Hematopoietic multipotent progenitor cell (in vitro differentiated cells): ENCODE data around the gene WDFY4. TPM values are rescaled to one million over a fixed set of nuclear protein-coding genes. Genes with fewer than 3 reads are reported as not detected.

ENCODE experiments used
- DNase-seq, 3 donors: peaks; one replicate each; pipeline ENCODE4 v3.0.0-alpha.2; 2011 to 2015; ENCODE audit warnings: low read depth in 2 of 3, low spot score in 2 of 3
- total RNA-seq: library from RNA; depleted of rRNA; stranded (reverse); fragments of >200 nt; gene quantifications from one replicate; pipeline ENCODE4 v1.2.3, GENCODE V29; 2012

Gene WDFY4
- total RNA-seq, 1 donor, result 35.5 TPM

GRCh38 chr10:48839809-48840679, 155.4 kb downstream of the WDFY4 start:
- DNase-seq, result no peak

- DNase-seq, result no peak
Observed at GRCh38 chr10:48842231-48842630, 157.6 kb downstream of the WDFY4 start.

- no peak for DNase-seq
Observed at GRCh38 chr10:48843198-48843597, 158.5 kb downstream of the WDFY4 start.

- DNase-seq, result no peak
Observed at GRCh38 chr10:48844616-48845015, 159.9 kb downstream of the WDFY4 start.

- no peak for DNase-seq
Observed at GRCh38 chr10:48845512-48845911, 160.8 kb downstream of the WDFY4 start.

- no peak for DNase-seq
Observed at GRCh38 chr10:48847691-48848090, 163.0 kb downstream of the WDFY4 start.

- DNase-seq, result no peak
Observed at GRCh38 chr10:48856855-48857254, 172.2 kb downstream of the WDFY4 start.

- no peak for DNase-seq
Observed at GRCh38 chr10:48872234-48872633, 187.6 kb downstream of the WDFY4 start.

GRCh38 chr10:48878091-48878490, 193.4 kb downstream of the WDFY4 start:
- DNase-seq, result no peak

GRCh38 chr10:48879451-48879850, 194.8 kb downstream of the WDFY4 start:
- DNase-seq, result no peak

- no peak for DNase-seq
Observed at GRCh38 chr10:48880016-48880705, 195.5 kb downstream of the WDFY4 start.

- no peak for DNase-seq
Observed at GRCh38 chr10:48881937-48882336, 197.3 kb downstream of the WDFY4 start.

GRCh38 chr10:48882881-48883280, 198.2 kb downstream of the WDFY4 start:
- no peak for DNase-seq

GRCh38 chr10:48883701-48884100, 199.0 kb downstream of the WDFY4 start:
- no peak for DNase-seq

GRCh38 chr10:48884179-48885045, 199.7 kb downstream of the WDFY4 start:
- DNase-seq, result no peak

- DNase-seq, result peak in 1 of 3 donors; percentile 1
Observed at GRCh38 chr10:48885376-48885775, 200.7 kb downstream of the WDFY4 start.

- DNase-seq, result no peak
Observed at GRCh38 chr10:48887982-48888381, 203.3 kb downstream of the WDFY4 start.

GRCh38 chr10:48890888-48891850, 206.5 kb downstream of the WDFY4 start:
- no peak for DNase-seq

- no peak for DNase-seq
Observed at GRCh38 chr10:48894911-48895802, 210.5 kb downstream of the WDFY4 start.
